GM18907 (cell line): ENCODE measurements around the gene CTAGE9.
"Not testable (repeated sequence)": the region's sequence is repeated elsewhere in the genome, so short reads cannot be mapped to it uniquely, and the experiment has no call there.

Experiments
- ATAC-seq: cut with Tn5 transposase; IDR thresholded peaks from one replicate; pipeline ENCODE4 v1.9.1; 2021; ENCODE audit warnings: mild to moderate bottlenecking, moderate library complexity; ENCODE audit not compliant: unreplicated experiment

The CTAGE9 gene, protein sequence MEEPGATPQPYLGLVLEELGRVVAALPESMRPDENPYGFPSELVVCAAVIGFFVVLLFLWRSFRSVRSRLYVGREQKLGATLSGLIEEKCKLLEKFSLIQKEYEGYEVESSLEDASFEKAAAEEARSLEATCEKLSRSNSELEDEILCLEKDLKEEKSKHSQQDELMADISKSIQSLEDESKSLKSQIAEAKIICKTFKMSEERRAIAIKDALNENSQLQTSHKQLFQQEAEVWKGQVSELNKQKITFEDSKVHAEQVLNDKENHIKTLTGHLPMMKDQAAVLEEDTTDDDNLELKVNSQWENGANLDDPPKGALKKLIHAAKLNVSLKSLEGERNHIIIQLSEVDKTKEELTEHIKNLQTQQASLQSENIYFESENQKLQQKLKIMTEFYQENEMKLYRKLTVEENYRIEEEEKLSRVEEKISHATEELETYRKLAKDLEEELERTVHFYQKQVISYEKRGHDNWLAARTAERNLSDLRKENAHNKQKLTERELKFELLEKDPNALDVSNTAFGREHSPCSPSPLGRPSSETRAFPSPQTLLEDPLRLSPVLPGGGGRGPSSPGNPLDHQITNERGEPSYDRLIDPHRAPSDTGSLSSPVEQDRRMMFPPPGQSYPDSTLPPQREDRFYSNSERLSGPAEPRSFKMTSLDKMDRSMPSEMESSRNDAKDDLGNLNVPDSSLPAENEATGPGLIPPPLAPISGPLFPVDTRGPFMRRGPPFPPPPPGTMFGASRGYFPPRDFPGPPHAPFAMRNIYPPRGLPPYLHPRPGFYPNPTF

DNA sequence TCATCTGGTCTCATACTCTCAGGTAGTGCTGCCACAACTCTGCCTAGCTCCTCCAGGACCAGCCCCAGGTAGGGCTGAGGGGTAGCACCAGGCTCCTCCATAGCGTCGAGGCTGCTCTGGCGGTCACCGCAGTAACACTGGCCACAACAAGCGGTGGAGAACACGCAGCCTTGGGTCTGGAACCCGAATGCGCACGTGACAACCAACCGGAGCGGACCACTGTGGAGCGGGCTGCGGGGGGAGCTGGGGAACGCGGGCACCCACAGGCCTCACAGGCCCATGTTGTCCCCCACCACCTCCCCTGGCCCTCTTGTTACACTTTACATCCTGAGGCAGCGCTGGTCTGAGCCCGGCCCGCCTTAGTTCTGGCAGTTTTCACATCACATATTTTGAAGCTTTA is at the start of gene CTAGE9:
TSS of gene CTAGE9 (minus strand) at position 101 of the 400 bp plus-strand sequence. CDS start at position 101, 0 bp downstream.
- ATAC-seq, result not testable (repeated sequence)

DNA sequence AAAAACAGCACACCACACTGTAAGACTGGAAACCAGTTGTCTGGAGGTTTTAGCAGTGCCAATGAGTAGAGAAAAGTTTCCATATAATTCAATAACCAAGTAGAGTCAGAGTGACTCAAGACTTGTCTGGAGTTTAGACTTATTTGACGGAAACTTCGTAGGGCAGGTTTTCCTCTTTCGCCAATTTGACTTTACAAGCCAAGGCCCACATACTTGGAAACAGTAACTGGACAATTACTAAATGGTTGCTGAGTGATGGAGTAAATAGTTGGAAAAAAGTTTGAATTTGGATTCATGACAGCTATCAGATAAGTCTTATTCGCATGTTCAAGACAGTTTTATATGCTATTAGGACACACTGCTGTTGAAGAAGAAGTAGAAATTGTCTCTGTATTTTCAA is 48.1 kb upstream of the CTAGE9 start:
- ATAC-seq, result no peak

DNA sequence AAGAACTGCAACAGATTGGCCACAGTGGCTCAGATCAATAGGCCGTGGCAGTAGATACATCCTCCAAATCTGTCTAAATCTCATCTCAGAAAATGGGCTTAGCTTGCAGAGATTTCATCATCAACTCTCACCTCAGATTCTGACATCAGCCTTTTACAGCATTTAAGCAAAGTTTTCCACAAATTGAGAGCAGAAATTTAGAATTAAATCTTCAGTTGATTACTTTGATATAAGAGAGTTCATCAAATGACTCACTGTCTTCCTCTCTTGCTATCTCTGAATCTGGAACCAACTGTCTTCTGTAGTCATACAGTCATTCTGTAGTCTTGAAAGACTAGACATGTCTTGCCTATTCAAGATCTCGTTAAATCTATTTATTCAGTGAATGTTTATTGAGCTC is 45.2 kb upstream of the CTAGE9 start:
- ATAC-seq, result no peak

DNA sequence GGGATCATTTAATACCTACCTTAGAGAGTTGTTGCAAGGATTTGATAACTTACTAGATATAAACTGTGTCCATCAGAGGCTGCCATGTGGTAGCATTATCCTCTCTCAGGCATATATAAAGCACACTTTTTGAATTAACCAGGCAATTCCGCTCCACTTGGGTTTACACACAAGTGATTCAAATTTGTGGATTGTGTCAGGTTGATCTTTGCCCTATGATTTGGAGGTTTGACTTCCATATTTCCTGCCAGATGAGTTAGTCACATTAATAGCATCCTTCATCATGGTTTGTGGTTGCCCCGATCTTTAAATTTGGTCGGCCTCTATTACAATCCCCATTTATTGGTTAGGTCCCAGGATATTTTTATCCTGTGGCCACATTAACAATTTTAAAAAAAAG is 44.8 kb upstream of the CTAGE9 start:
- ATAC-seq, result no peak

DNA sequence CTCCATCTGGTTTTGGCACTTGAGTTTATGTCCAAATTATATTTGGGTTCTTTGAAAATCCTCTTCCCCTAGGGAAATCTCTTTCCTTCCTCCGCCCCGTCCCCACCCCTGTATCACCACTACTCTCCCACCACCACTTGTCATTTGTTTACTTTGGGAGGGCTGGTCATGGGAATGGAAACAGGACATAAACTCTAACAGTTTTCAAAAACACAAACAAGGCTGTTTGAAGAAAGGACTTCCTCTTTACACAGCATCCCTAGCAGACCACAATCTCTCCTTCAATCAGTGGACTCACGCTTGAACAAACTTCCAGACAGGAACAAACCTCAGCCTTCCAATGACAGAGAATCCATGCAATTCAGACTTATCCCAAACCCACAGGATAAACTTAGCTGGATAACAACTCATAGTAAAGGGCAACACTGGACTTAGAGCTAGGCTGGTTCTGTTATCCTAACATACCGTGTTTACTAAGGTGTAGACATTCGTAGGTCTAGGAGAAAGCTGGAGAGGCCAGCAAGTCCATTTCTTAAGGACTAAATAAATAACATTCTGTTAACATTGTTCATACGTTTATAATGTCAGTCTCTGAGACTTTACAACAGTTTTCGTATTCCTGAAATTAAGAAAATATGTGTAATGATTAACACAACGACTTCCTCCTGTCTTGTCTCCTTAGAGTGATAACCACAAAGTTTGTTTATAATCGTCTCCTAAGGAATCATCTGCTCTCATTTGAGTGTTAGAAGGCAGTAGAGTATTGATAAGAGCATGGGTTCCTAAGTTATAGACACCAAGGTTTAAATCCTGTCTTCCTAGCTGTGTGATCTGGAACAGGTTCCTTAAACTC is 44.1 kb upstream of the CTAGE9 start:
- no peak for ATAC-seq

DNA sequence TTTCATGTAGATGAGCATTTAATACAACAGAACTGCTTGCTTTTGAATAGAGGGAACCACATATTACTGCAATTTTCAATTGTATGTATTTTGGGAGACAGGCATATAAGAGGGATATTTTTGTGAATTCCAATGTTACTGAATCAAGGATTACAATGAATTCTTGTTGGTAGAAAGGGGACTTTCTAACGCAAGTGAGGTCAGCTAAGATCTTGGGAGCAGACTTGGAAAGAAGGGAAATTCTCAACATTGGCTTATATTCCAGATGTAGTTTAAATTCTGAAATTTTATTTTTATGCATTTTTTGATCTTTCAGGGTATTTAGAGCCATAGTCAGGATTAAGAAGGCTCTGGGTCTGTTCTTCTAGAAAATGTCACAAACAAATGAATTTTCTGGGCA is 43.3 kb upstream of the CTAGE9 start:
- no peak for ATAC-seq

DNA sequence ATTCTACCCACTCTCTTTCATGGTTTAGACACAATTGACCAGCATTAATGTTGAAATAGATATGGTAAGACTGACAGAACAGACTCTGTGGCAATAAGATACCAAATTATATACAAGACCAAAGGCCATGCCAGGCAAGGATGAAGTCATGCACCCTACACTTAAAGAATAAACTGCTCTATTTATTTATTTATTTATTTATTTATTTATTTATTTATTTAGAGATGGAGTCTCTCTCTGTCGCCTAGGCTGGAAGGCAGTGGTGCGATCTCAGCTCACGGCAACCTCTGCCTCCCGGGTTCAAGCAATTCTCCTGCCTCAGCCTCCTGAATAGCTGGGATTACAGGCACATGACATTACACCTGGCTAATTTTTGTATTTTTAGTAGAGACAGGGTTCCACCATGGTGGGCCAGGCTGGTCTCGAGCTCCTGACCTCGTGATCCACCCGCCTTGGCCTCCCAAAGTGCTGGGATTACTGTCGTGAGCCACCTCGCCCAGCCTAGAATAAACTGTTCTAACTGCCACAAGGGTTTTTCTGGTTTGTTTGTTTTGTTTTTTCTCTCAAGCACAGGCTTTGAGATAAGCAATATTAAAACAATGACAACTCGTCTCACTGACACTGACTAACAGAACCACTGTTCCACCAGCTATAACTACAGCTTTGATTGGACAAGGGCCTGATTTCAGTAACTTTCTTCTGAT is 40.3 kb upstream of the CTAGE9 start:
- not testable (repeated sequence) for ATAC-seq

DNA sequence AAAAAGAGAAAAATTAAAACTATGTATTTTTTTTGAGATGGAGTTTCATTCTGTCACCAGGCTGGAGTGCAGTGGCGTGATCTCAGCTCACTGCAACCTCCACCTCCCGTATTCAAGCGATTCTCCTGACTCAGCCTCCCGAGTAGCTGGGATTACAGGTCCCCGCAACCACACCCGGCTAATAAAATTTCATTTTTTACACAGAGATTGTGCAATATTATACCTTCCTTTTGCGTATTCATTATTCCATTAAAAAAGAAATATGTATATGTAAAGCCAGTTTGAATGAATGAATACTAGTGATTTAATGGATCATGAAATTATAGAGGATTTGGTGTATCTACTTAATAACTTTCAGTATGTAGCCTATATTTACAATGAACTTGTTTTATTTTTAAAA is 38.2 kb upstream of the CTAGE9 start:
- ATAC-seq, result no peak

DNA sequence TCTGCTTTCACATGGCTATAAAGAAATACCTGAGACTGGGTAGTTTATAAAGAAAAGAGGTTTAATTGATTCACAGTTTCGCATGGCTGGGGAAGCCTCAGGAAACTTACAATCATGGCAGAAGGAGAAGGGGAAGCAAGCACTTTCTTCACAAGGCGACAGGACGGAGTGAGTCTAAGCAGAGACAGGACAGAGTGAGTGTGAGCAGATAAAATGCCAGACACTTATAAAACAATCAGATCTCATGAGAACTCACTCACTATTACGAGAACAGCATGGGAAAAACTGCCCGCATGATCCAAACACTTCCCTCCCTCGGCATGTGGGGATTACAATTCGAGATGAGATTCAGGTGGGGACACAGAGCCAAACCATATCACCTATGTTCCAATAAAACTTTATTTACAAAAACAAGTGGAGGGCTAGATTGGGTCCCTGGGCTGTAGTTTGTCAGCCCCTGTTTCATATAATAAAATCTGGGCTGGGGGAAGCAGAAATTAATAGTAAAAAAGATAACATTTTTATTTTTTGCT is 37.1 kb upstream of the CTAGE9 start:
- ATAC-seq, result no peak

DNA sequence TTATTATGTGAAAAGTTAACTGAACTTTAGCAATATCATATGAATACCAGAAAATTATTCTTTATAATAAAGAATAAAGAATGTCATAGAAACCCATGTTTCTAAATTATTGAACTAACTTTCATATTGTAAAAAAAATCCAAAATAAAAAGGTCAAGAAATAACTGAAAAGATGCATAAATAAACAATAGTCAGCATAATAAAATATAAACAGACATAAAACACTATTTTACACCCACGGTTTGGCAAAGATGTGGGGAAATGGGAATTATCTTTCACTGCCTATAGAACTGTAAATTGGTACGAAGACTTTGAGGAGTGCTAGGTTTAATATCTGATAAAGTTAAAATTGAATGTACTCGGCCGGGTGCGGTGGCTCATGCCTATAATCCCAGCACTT is 34.7 kb upstream of the CTAGE9 start:
- ATAC-seq, result no peak

DNA sequence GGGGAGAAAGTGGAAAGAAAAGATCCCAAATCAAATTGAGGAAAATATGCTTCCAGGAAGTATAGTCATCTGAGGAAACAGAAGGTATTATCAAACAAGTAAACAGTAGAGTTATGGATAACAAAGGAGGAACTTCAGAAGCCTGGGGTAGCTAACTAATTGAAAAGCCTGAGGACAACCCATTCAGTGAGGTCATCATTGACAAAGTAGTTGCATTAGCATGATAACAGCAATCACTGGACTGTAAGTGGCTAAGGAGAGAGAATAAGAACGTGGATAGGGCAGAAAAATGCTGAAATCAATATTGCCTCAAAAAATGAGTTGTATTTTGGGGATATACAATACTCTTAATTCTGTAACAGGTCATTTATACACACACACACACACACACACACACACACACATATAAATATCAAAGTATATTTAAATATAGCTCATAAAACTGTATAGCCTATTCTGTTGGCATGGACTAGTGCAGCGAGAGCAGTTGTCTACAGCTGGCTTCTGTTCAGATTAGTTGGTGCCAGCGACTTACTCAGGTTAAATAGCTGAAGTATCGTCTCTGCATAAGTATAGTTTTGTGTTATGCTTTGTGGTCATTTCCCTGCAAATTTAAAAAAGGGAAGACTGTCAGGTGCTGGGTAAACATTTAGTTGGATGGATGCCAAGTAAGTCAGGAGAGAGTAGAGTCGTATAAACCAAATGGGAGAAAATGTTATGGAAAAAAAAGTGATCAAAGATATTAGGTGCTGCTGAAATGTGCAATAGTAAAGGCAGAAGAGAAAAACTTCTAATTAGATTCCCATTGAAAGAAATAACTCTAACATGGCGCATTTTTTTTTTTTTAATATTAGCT is 33.8 kb upstream of the CTAGE9 start:
- ATAC-seq, result no peak

DNA sequence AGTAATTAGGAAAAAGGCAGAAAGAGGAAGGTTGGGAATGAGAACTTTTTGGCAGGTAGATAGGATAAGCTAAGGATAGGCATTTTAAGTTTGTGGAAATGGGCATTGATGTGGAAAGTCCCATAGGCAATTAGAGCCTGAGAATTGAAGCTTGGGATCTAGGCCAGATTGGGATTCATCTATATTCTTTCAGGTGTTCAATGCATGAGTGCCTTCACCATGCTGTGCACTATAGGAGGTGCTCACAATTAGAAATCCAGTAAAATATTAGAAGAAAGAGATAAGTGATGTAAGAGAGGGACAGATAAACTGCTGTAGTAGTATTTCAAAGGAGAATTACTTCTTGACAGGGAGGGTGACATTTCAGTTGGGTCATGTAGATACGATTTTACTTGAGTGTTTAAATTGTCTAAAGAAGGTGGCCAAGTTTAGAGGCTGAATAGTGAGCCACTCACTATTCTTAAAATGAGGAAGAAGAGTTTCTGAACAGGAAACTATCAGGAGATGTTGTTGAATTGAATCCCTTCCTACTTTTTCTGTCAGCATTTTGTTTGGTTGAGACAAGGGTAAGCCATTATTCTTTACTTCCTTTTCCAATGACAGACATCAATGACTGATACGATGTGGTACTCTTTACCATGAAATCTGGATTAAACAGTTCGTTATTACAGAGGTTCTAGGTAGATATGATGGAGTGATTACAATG is 31.0 kb upstream of the CTAGE9 start:
- ATAC-seq, result no peak

DNA sequence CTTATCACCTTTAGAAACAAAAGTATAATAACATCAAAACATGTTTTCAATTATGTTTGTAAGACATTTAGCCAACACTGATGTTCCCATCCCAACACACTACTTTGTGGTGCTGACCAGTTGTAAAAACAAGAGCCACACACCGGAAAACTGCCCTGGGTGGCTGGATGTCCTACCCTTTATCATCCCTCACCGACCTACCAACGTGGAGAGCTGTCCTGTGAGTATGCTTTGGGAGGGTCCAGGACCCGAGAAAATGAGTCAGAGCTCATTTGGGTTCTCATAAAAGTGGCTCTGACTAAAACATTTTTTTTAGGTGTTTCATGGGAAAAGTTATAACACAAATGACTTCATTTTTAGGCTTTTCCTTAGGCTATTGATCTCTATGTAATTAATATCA is 29.3 kb upstream of the CTAGE9 start:
- no peak for ATAC-seq

DNA sequence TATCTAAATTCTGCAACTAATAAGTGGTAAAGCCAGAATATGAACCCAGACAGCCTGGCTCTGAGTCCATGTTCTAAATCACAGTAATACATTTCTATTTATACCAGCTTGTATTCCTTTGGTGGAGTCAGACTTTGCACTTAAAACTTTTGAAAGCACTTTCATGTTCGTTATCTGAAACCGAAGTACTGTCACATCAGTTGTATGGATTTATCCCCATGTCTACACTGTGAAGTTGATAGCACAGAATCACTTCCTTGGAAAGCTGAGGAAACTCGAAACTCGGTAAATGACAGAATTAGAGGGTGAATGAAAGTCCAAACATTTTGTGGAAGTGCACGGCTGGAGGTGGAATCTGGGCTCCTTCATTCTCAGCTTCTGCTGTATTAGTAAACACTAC is 28.3 kb upstream of the CTAGE9 start:
- no peak for ATAC-seq

DNA sequence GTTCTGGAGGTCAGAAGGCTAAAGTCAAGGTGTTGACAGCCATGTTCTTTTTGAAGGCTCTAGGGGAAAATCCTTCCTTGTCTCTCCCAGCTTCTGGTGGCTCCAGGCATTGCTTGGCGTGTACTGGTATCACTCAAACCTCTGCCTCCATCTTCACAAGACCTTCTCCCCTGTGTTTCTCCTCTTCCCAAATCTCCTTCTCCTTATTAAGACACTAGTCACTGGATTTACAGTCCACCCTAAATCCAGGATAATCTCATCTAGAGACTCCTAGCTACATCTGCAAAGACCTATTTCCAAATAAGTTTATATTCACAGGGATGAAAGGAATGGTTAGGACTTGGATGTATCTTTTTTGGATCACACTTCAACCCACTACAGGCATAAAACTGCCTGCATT is 26.0 kb upstream of the CTAGE9 start:
- no peak for ATAC-seq

DNA sequence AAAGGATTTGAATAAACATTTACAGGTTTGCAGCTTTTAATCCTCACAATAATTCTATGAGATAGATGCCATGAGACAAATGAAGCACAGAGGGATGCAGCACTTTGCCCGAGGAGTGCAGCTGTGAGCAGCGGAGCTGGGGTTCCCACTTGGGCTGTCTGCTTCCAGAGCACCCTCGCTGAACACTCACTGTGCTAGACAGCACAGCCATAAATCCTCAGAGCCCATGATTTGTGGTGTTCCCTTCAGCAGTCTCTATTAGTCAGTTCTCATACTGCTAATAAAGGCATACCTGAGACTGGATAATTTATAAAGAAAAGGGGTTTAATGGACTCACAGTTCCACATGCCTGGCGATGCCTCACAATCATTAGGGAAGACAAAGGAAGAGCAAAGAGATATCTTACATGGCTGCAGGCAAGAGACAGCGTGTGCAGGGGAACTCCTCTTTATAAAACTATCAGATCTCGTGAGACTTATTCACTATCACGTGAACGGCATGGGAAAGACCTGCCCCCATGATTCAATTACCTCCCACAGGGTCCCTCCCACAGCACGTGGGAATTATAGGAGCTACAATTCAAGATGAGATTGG is 25.3 kb upstream of the CTAGE9 start:
- no peak for ATAC-seq

DNA sequence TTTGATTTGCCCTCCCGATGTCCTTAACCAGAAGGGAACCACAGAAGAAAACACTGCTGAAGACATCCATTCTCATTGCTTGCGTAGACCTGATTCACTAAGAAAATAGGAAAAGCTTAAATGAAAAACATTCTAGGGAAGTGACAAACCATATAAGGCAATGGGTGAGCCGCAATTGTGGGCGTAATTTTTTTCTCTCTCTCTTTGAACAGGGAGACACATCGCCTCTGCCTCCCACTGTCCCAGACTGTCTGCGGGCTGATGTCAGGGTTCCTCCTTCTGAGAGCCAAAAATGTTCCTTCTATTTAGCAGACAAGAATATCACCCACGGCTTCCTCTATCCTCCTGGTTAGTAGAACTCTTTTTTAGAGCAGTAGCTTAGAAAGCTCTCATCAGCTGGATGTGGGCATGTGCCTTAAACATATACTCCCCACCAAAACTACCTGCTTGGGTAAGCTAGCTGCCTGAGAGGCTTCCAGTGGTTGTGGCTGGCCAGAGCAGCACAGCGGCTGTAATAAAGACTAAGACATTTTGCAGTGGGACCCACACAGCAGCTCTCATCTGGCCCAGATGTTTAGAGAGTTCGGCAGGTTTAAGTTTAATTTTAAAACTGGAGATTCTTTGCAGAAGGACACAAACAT is 22.7 kb upstream of the CTAGE9 start:
- ATAC-seq, result no peak

DNA sequence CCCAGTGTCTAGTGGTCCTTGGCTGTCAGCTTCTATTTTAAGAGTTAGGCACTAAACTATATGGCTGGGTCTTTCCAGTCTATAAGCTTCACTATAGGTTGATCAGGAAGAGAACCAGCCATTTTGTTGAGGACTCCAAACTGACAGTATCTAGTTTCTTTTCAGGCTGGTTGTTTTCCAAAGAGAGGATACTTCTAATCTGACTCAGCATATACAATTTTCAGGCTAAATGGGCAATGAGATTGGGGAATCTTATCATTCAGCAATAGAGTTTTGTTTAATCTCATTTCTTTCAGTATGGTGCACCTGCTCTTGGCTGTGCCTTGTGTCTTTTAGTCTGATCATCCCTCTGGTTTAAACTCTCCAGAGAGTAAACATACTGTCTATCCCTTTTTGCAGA is 20.4 kb upstream of the CTAGE9 start:
- no peak for ATAC-seq
